ENCODE data around the gene SGO2. TPM values are rescaled to one million over a fixed set of nuclear protein-coding genes. Genes with fewer than 3 reads are reported as not detected.
A peak's percentile ranks its signal among the peaks of the same experiment; 100 is the strongest.
"Not testable (repeated sequence)": the region's sequence is repeated elsewhere in the genome, so short reads cannot be mapped to it uniquely, and the experiment has no call there.

The SGO2 gene
- polyA plus RNA-seq, 4 donors: 13.4 to 17.2 (median 14.2) TPM

GRCh38 chr2:200509612-200510433 is 16.2 kb upstream of the SGO2 start, which contains the start of gene KCTD18:
Gene KCTD18 (minus strand): TSS chr2:200510068. CDS start chr2:200507016, 3,052 bp downstream.
- peak; percentile 63 to 81 (median 74) for DNase-seq (ENCODE audit: low read depth in 4 of 4, low spot score in 3 of 4)

DNA sequence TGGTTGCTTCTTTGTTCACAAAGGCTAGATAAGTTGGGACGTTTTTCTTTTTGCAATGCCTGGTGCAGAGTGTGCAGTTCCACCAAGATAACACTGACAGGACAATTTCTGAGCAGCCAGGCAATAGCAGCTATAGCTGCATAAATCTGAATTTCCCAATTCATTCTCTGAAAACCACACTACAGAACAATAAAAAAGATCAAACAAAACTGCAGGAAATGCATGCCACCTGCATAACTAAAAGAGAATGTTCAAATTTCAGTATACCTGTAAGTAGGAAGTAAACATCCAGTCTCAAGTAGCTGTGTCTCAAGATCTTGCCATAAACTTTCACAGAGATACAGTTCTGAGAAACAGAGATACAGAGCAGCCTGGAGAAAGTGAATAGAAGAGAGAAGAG is 10.9 kb upstream of the SGO2 start:
- DNase-seq (ENCODE audit: low read depth in 4 of 4, low spot score in 3 of 4): no peak

- no peak for DNase-seq (ENCODE audit: low read depth in 4 of 4, low spot score in 3 of 4)
Measured at GRCh38 chr2:200523158-200523557, 2.8 kb upstream of the SGO2 start.

DNA sequence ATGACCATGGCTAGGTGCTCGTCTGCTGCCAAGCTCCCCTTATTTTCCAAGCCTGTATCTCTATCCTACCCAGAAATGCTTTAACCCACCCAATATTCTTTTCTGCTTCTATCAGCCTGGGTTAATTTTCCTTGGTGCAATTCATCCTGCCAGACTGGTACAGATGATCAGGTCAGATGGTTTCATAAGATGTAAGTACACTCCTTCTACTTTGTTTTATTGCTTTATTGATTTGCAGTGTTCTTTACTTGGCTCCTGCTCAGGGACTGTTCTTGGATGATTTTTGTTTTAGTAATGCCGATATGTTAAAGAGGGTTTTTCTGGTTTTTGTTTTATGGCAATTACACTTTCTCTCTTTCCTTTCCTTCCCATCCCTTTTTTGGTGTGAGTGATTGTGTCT is 2.4 kb upstream of the SGO2 start:
- no peak for DNase-seq (ENCODE audit: low read depth in 4 of 4, low spot score in 3 of 4)

DNA sequence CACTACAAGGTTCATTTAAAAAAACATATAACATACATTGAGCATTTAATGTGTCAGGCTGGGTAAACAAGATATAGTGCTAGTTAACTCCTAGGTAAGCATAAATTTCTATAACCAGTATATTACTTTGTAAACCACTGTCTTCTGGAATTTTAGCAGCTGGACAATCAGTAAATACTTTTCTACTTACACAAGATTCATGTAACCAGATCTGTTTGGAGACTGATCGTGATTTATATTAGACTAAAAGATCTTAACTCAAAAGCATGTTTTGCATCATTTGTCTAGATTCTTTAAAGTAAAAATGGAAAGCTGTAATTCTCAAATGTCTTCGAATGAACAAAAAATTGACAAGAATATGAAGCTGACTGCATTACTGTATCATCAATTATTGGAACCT is 941 bp upstream of the SGO2 start:
- DNase-seq (ENCODE audit: low read depth in 4 of 4, low spot score in 3 of 4): no peak

GRCh38 chr2:200525551-200525881 is 491 bp upstream of the SGO2 start:
- DNase-seq (ENCODE audit: low read depth in 4 of 4, low spot score in 3 of 4): no peak

- DNase-seq (ENCODE audit: low read depth in 4 of 4, low spot score in 3 of 4): no peak
Measured at GRCh38 chr2:200528228-200528627, 2.2 kb downstream of the SGO2 start.

DNA sequence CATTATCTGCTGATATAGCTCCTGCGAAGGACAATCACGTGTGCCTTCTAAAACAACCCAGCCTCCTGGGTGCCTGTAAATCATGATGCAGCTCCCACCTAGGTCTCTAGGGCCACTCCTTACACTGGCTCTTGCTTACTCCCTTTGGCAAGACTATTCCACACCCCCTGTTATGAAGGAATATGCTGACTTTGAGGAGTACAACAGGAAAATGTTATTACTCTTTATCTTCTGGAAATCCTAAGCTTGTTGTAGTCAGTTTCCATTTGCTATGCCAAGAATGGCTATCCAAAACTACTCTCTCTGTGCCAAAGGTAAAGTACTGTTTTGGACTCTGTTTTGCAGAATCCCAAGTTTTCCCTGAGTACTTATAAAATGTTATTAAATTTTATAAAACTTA is 7.7 kb downstream of the SGO2 start:
- no peak for DNase-seq (ENCODE audit: low read depth in 4 of 4, low spot score in 3 of 4)

DNA sequence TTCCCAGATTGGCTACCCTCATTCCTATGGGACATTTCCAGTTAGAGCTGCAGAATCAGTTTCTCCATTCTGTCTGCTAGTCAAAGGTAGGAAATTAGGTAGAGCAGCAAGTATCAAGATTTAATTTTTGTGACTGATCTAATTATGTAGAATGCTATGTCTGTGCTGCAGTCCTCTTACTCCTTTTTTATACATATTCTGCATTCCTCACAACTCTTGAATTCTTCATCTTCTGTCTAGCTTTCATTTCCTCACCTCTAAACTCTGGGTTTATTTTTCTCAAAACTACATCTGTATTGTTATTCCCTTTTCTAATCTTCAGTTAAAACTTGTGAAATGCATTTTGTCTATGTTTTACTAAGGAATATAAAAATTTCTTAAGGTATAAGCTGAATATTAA is 8.6 kb downstream of the SGO2 start:
- DNase-seq (ENCODE audit: low read depth in 4 of 4, low spot score in 3 of 4): no peak

DNA sequence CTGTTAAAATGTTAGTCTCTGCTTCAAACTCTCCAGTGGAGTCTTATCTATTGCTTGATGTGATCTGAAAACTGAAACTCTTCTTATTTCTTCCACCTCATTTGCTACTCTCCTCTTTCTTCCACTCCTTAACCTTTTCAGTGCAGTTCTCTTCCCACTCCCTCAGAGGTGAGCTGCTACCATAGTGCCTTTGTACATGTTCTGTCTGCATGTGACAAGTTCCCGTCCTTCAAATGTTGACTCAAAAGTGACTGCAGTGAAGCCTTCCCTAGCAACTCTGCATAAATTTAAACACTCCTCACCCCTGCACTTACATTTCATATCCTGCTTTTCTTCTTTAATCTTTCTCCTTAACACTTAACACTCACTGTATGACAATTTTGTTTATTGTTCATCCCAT is 12.1 kb downstream of the SGO2 start:
- no peak for DNase-seq (ENCODE audit: low read depth in 4 of 4, low spot score in 3 of 4)

DNA sequence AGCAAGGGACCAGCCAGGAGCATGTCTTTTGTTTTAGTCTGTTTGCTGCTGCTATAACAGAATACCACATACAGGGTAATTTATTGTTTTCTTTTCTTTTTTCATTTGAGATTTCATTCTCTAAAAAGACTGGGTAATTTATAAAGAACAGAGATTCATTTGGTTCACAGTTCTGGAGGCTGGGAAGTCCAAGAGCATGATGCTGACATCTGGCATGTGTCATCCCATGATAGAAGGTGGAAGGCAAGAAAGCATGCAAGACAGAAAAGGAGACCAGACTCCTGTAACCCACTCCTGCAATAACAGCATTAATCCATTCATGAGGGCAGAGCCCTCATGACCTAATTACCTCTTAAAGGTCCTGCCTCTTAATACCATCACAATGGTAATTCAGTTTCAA is 14.8 kb downstream of the SGO2 start:
- no peak for DNase-seq (ENCODE audit: low read depth in 4 of 4, low spot score in 3 of 4)

DNA sequence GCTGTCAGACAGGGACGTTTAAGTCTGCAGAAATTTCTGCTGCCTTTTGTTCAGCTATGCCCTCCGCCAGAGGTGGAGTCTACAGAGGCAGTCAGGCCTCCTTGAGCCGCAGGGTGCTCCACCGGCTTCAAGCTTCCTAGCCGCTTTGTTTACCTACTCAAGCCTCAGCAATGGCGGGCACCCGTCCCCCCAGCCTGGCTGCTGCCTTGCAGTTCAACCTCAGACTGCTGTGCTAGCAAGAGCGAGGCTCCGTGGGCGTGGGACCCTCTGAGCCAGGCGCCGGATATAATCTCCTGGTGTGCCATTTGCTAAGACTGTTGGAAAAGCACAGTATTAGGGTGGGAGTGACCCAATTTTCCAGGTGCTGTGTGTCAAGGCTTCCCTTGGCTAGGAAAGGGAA is 40.6 kb downstream of the SGO2 start:
- not testable (repeated sequence) for DNase-seq (ENCODE audit: low read depth in 4 of 4, low spot score in 3 of 4)

DNA sequence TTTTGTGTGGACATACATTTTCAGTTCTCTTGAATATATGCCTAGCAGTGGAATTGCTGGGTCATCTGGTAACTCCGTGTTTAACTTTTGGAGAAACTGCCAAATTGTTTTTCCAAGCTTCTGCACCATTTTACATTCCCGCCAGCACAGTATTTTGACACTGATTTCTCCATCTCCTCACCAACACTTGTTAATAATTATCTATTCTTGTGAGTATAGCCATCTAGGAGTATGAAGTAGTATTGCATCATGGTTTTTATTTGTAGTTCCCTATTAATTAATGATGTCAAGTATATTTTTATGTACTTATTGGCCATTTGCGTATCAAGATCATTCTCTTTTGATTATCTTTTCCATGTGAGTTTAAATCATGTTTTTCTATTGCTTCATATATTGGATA is 41.9 kb downstream of the SGO2 start:
- DNase-seq (ENCODE audit: low read depth in 4 of 4, low spot score in 3 of 4): no peak

DNA sequence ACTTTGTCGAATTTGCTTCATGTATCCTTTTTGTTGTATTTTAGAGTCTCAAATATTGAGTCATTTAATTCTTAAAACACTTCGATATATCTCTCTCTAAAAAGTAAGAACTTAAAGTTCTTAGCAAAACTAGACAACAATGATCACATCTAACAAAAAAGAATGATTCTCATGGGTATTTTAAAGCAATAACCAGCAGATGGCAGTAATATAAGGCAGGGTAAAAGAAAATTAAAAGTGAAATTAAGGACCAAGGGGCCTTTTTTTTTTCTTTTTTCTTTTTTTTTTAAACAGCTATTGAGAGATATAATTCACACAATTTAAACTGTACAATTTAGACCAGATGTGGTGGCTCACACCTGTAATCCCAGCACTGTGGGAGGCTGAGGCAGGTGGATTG is 50.0 kb downstream of the SGO2 start:
- DNase-seq (ENCODE audit: low read depth in 4 of 4, low spot score in 3 of 4): no peak

GRCh38 chr2:200577027-200577426 is 51.0 kb downstream of the SGO2 start:
- no peak for DNase-seq (ENCODE audit: low read depth in 4 of 4, low spot score in 3 of 4)

GRCh38 chr2:200578778-200579177 is 52.8 kb downstream of the SGO2 start:
- DNase-seq (ENCODE audit: low read depth in 4 of 4, low spot score in 3 of 4): no peak

- no peak for DNase-seq (ENCODE audit: low read depth in 4 of 4, low spot score in 3 of 4)
Measured at GRCh38 chr2:200584639-200585038, 58.6 kb downstream of the SGO2 start.

- no peak for DNase-seq (ENCODE audit: low read depth in 4 of 4, low spot score in 3 of 4)
Measured at GRCh38 chr2:200585340-200585729, 59.3 kb downstream of the SGO2 start.

GRCh38 chr2:200585730-200586643 is 60.0 kb downstream of the SGO2 start, which contains the start of gene AOX1:
Gene AOX1 (plus strand): TSS chr2:200586014. CDS start chr2:200586109, 95 bp downstream.
- DNase-seq (ENCODE audit: low read depth in 4 of 4, low spot score in 3 of 4): peak in 1 of 4 donors; percentile 38

DNA sequence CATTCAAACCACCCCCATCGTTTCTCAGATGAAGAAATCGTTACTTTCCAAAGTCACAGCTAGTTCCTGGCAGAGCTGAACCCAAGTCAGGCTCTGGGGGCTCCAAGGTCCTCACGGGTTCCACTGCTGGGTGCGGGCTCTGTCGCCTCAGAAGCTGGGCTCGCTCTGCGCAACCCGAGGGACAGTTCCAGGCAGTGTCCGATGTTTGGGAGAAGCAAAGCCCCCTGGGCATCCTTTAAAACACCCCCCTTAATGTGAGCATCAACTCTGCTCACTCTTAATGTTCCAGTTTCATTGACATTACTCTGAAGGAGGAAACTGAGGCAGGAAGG is 60.6 kb downstream of the SGO2 start:
- no peak for DNase-seq (ENCODE audit: low read depth in 4 of 4, low spot score in 3 of 4)

- DNase-seq (ENCODE audit: low read depth in 4 of 4, low spot score in 3 of 4): no peak
Measured at GRCh38 chr2:200587007-200587616, 61.1 kb downstream of the SGO2 start.

Measured in left renal pelvis (tissue), 4 donors.